ENCODE measurements around the gene ABCC11.

The ABCC11 gene

DNA sequence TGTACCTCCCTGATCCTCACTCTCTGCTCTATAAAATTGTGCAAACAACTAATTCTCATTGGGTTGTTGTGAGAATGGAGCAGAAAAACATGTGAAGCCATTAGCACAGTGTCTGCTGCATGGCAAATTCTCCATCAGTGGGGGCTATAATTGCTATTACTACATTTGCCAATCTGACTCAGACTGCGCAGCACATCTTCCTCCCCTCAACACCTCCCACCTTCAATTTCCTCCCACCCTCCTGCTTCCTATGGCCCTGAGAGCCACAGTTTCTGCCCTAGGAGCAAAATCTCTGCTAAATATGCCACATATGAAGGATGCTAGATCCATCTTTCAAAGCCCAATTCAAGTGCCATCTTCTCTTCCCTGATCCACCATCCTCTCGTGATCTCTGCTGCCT is 128.5 kb downstream of the ABCC11 start:
- no peaks in the 10 kb centered on the region for H3K9me3 ChIP-seq (ENCODE audit: insufficient read depth, low read length, severe bottlenecking)
- no peak overlapping the region for H3K9ac ChIP-seq (ENCODE audit: low read depth, low read length)
- H3K4me1 ChIP-seq (ENCODE audit: insufficient read depth, low read length), result no peaks in the 10 kb centered on the region
- no peak for TF ChIP-seq CTCF (IDR thresholded peaks at IDR 0.05; ENCODE audit: borderline replicate concordance, extremely low read depth, low read length, poor library complexity, severe bottlenecking)
- TF ChIP-seq EZH2 (IDR thresholded peaks at IDR 0.05; ENCODE audit: borderline replicate concordance, low read depth, low read length, severe bottlenecking), result no peak
- no peak for ATAC-seq (ENCODE audit: insufficient read depth, low read depth)
- no peaks in the 10 kb centered on the region for H4K20me1 ChIP-seq (ENCODE audit: insufficient read depth, low read length)
- H3K36me3 ChIP-seq (ENCODE audit: insufficient read depth, low read length), result no peaks in the 10 kb centered on the region
- no peak overlapping the region for H3K4me3 ChIP-seq (ENCODE audit: low read depth in 1 of 2, low read length in 2 of 2)
- H2AFZ ChIP-seq (ENCODE audit: low read depth, low read length), result no peak overlapping the region
- H3K4me2 ChIP-seq (ENCODE audit: insufficient read depth, low read length), result no peak overlapping the region
- no peaks in the 10 kb centered on the region for H3K79me2 ChIP-seq (ENCODE audit: insufficient read depth, low read length)
- H3K27ac ChIP-seq (ENCODE audit: low read length), result no peak overlapping the region
- no peaks in the 10 kb centered on the region for H3K27me3 ChIP-seq (ENCODE audit: insufficient read depth, low read length, poor library complexity)
- DNase-seq, result no peak

- Histone ChIP-seq H3K36me3 (ENCODE audit: insufficient read depth, low read length) (no peaks in the 10 kb centered on the region), H3K4me2 (ENCODE audit: insufficient read depth, low read length) (no peak overlapping the region), H3K9ac (ENCODE audit: low read depth, low read length) (no peak overlapping the region), H3K79me2 (ENCODE audit: insufficient read depth, low read length) (no peaks in the 10 kb centered on the region), H3K4me1 (ENCODE audit: insufficient read depth, low read length) (no peaks in the 10 kb centered on the region), H3K4me3 (ENCODE audit: low read depth in 1 of 2, low read length in 2 of 2) (no peak overlapping the region), H2AFZ (ENCODE audit: low read depth, low read length) (no peak overlapping the region), H4K20me1 (ENCODE audit: insufficient read depth, low read length) (no peaks in the 10 kb centered on the region), H3K9me3 (ENCODE audit: insufficient read depth, low read length, severe bottlenecking) (no peaks in the 10 kb centered on the region), H3K27ac (ENCODE audit: low read length) (no peak overlapping the region), H3K27me3 (ENCODE audit: insufficient read depth, low read length, poor library complexity) (no peaks in the 10 kb centered on the region)
- ATAC-seq (ENCODE audit: insufficient read depth, low read depth) (peak; percentile 94), DNase-seq (peak; percentile 69)
- peak; percentile 89 for TF ChIP-seq CTCF (IDR thresholded peaks at IDR 0.05; ENCODE audit: borderline replicate concordance, extremely low read depth, low read length, poor library complexity, severe bottlenecking)
- TF ChIP-seq EZH2 (IDR thresholded peaks at IDR 0.05; ENCODE audit: borderline replicate concordance, low read depth, low read length, severe bottlenecking), result no peak
Measured at GRCh38 chr16:48117217-48118105, 129.9 kb downstream of the ABCC11 start.
